ENCODE results near the gene UBE2C. TPM values are rescaled to one million over a fixed set of nuclear protein-coding genes. Genes with fewer than 3 reads are reported as not detected.

UBE2C gene
- total RNA-seq, 1 donor from 2014 or later, result 1.1 TPM

DNA sequence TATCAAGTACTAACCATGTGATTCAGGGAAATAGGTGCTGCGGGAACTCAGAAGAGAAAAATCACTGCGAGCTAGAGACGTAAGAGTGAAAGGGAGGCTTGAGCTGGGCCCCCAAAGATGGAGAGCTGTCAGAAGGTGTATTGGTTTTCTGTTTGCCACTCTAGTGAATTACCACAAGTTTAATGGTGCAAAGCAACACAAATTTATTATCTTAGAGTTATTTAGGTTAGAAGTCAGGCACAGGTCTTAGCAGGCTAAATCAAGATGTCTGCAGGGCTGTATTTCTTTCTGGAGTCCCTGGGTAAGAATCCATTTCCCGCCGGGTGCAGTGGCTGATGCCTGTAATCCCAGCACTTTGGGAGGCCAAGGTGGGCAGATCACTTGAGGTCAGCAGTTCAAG lies 47.5 kb downstream of the UBE2C start:
- no peak for DNase-seq (ENCODE audit: low spot score)

DNA sequence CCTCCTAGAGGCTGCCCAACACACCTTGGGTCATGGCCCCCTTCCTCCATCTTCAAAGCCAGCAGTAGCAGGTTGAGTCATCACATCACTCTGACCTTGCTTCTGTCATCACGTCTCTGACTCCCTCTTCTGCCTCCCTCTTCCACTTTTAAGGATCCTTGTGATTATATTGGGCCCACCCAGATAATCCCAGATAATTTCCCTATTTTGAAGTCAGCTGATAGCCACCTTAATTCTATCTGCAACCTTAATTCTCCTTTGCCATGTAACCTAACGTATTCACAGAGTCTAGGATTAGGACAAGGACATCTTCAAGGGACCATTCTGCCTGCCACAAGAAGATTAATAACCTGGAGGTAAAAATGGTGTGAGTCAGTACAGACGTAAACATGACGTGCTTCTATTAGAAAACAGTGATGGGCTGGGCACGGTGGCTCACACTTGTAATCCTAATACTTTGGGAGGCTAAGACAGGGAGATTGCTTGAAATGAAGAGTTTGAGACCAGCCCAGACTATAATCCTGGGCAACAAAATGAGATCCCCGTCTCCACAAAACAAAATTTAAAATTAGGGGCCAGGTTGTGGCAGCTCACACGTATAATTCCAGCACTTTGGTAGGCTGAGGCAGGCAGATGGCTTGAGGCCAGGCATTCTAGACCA lies 48.2 kb downstream of the UBE2C start:
- no peak for DNase-seq (ENCODE audit: low spot score)

DNA sequence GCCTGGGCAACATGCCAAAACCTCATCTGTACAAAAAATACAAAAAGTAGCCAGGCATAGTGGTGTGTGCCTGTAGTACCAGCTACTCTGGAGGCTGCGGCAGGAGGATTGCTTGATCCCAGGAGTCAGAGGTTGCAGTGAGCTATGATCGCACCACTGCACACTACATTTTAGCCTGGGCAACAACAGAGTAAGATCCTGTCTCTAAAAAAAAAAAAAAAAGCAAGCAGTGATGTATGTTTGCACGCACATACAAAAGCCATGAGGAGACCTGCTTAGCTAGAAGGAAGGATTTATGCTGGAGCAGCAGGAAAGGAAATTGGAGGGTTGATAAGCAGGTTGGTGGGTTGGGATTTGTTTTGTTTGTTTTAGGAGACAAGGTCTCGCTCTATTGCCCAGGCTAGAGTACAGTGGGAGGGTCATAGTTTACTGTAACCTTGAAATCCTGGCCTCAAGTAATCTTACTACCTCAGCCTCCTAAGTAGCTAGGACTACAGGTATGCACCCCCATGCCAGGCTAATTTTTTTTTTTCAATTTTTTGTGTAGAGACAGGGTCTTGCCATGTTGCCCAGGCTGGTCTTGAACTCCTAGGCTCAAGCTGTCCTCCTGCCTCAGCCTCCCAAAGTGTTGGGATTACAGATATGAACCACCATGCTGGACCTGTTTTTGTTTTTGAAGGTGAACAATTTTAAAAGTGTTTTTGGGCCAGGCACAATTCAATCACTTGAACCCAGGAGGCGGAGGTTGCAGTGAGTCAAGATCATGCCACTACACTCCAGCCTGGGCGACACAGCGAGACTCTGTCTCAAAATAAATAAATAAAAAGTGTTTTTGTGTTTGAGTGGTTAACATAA lies 49.0 kb downstream of the UBE2C start:
- no peak for DNase-seq (ENCODE audit: low spot score)

DNA sequence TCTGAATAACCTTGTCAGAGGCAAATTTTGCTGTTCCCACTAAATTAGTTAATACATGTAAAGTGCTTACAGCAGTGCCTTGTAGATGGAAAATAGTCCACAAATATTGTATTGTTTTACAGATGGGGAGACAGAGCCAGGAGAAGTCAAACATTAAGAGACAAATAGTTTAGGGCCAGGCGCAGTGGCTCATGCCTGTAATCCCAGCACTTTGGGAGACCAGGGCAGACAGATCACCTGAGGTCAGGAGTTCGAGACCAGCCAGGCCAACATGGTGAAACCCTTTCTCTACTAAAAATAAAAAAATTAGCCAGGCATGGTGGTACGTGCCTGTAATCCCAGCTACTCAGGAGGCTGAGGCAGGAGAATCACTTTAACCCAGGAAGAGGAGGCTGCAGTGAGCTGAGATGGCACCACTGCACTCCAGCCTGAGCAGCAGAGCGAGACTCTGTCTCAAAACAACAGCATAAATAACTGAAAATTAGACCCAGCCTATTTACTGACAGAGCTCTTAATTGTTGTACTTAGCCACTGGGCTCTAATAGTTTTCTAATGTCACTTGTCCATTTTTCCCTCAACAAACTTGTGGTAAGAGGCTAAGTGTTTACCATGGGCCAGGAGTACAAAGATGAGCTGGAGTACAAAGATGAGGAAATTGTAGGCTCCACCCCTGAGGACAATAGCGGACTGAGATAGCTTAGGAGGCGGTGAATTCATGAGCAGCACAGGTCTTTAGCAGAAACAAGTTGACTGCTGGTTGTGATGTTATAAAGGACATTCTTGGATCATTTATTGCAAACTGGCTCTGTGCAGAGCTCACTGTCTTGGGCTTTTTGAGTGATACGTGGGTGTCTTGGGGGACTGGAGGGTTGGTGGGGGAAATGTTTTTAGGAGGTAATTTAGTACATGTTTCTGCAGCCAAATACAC lies 51.4 kb downstream of the UBE2C start:
- DNase-seq (ENCODE audit: low spot score), result no peak

DNA sequence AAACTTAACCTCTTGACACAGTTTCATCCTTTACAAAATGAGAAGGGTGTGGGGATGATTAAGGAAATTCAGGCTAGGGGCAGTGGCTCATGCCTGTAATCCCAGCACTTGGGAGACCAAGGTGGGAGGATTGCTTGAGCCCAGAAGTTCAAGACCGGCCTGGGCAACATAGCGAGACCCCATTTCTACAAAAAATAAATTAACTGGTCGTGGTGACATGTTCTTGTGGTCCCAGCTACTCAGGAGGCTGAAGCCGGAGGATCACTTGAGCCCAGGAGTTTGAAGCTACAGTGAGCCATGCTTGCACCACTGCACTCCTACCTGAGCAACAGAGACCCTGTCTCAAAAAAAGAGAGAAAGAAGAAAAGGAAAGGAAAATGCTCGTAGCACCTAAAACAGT lies 54.0 kb downstream of the UBE2C start:
- no peak for DNase-seq (ENCODE audit: low spot score)

Other genes starting within 250 kb of the UBE2C start
- not detected for gene WFDC8, start 233.4 kb upstream of the UBE2C start, total RNA-seq
- gene WFDC10A, start 182.9 kb upstream of the UBE2C start, total RNA-seq, result not detected
- gene WFDC9, start 181.4 kb upstream of the UBE2C start, total RNA-seq, result not detected
- not detected for gene WFDC11, start 142.4 kb upstream of the UBE2C start, total RNA-seq
- gene WFDC13, start 110.6 kb upstream of the UBE2C start, total RNA-seq, result 0.55 TPM
- gene WFDC10B, start 107.6 kb upstream of the UBE2C start, total RNA-seq, result 1.9 TPM
- not detected for gene SPINT4, start 90.3 kb upstream of the UBE2C start, total RNA-seq
- 3.0 TPM for gene WFDC3, start 20.8 kb upstream of the UBE2C start, total RNA-seq
- 24.5 TPM for gene DNTTIP1, start 20.7 kb upstream of the UBE2C start, total RNA-seq
- 0.57 TPM for gene TNNC2, start 14.7 kb downstream of the UBE2C start, total RNA-seq
- gene SNX21, start 21.2 kb downstream of the UBE2C start, total RNA-seq, result 31.4 TPM
- 21.0 TPM for gene ACOT8, start 44.7 kb downstream of the UBE2C start, total RNA-seq
- 4.1 TPM for gene ZSWIM3, start 45.0 kb downstream of the UBE2C start, total RNA-seq
- 14.4 TPM for gene ZSWIM1, start 68.6 kb downstream of the UBE2C start, total RNA-seq
- 8.6 TPM for gene SPATA25, start 75.0 kb downstream of the UBE2C start, total RNA-seq
- gene NEURL2, start 78.6 kb downstream of the UBE2C start, total RNA-seq, result 17.9 TPM
- gene CTSA, start 78.7 kb downstream of the UBE2C start, total RNA-seq, result 98.0 TPM
- gene PLTP, start 99.5 kb downstream of the UBE2C start, total RNA-seq, result 101 TPM
- 37.5 TPM for gene PCIF1, start 122.0 kb downstream of the UBE2C start, total RNA-seq
- gene ZNF335, start 159.6 kb downstream of the UBE2C start, total RNA-seq, result 23.9 TPM
- gene MMP9, start 196.3 kb downstream of the UBE2C start, total RNA-seq, result 1.4 TPM
- gene SLC12A5, start 216.6 kb downstream of the UBE2C start, total RNA-seq, result not detected